Vagina (tissue), 2 donors: ENCODE results near the gene LEMD2. TPM values are rescaled to one million over a fixed set of nuclear protein-coding genes. Genes with fewer than 3 reads are reported as not detected.

Source experiments
- DNase-seq, 2 donors: peaks; one replicate each; pipeline ENCODE4 v3.0.0-alpha.2; 2017; ENCODE audit errors: extremely low spot score in 2 of 2
- H3K27ac ChIP-seq: fragments of 200-600 bp; sonication (generic); one replicate; pipeline ENCODE4 v1.5.1; 2019
- H3K27me3 ChIP-seq: fragments of 200-600 bp; sonication (generic); one replicate; pipeline ENCODE4 v1.5.1; 2019
- H3K36me3 ChIP-seq, 2 donors: fragments of 200-600 bp; sonication (generic); one replicate each; pipeline ENCODE4 v1.5.1; 2017 to 2019
- H3K4me1 ChIP-seq: fragments of 200-600 bp; sonication (generic); one replicate; pipeline ENCODE4 v1.5.1; 2019
- H3K4me3 ChIP-seq, 2 donors: fragments of 200-600 bp; sonication (generic); 1 replicate in 1 of 2; 2 replicates in 1 of 2; pipeline ENCODE4 v1.5.1; 2016 to 2019
- H3K9me3 ChIP-seq: fragments of 200-600 bp; sonication (generic); one replicate; pipeline ENCODE4 v1.5.1; 2019
- POLR2A ChIP-seq, 2 donors: fragments of 450-650 bp; IDR thresholded peaks; one replicate each; pipeline ENCODE4 v1.6.1; 2017; ENCODE audit warnings: antibody characterized with exemption in 2 of 2, mild to moderate bottlenecking in 2 of 2, moderate library complexity in 2 of 2
- POLR2AphosphoS5 ChIP-seq, 2 donors: sonication (generic); formaldehyde crosslinking; IDR thresholded peaks; one replicate each; pipeline ENCODE4 v1.9.0; 2017; ENCODE audit warnings: antibody characterized with exemption in 2 of 2, mild to moderate bottlenecking in 2 of 2, low read depth in 1 of 2; ENCODE audit not compliant: insufficient read depth in 1 of 2
- intact Hi-C: fragments of 100-400 bp; cut with DNase I; formaldehyde crosslinking; loops from one replicate; pipeline ENCODE4 v1.15.1; 2023
- total RNA-seq: library from RNA; depleted of rRNA; stranded (reverse); fragments of >200 nt; gene quantifications from one replicate; pipeline ENCODE4 v1.2.3, GENCODE V29; 2016
- TF ChIP-seq, protein P1 (sequence below), 3 experiments: fragments of 450-650 bp in 2 of 3; fragments of 200-600 bp in 1 of 3; sonication (generic) in 1 of 3; IDR thresholded peaks; one replicate each; pipeline ENCODE4 v1.5.1; 2017 to 2019; ENCODE audit warnings: antibody characterized with exemption in 3 of 3, mild to moderate bottlenecking in 2 of 3, moderate library complexity in 2 of 3

LEMD2 gene
- total RNA-seq, 1 donor from 2014 or later, result 55.5 TPM

DNA sequence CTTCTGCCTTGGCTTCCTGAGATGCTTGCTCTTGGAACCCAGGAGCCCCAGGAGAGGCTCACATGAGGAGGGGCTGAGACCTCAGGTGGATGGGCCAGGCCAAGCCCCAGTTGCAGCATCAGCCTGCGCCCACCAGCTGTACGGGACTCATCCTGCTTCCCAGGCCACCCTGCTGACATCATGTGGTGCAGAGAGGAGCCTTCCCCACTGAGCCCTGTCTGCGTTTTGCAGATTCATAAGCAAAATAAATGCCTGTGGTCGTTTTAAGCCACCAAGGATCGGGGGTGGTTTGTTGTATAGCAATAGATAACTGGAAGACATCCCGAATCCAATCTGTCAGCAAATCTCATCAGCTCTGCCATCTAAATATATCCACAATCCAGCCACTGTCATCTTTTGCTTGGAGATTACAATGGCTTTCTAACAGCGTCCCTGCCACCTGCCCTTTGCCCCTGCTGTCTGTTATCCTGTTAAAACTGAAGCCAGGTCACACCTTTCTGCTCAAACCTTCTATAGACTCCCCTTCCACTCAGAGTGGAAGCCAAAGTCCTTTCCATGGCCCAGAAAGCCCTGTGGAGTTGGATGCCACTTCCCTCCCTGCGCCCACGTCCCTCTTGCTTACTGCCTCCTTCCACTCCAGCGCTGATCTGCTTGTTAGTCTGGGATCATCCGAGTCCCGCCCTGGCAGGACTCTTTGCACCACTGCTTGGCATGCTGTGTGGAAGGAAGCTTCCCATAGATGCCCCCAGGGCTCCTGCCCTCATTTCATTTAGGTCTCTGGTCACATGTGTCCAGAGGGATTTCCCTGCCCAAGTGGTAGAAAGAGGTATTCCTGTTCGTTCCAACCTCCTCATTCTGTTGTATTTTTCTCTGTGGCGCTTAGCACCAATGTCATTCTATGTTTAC lies 38.9 kb upstream of the LEMD2 start:
- intact Hi-C loops, result no loop called here
- no peak for TF ChIP-seq POLR2A (IDR thresholded peaks at IDR 0.05)
- TF ChIP-seq, protein P1, sequence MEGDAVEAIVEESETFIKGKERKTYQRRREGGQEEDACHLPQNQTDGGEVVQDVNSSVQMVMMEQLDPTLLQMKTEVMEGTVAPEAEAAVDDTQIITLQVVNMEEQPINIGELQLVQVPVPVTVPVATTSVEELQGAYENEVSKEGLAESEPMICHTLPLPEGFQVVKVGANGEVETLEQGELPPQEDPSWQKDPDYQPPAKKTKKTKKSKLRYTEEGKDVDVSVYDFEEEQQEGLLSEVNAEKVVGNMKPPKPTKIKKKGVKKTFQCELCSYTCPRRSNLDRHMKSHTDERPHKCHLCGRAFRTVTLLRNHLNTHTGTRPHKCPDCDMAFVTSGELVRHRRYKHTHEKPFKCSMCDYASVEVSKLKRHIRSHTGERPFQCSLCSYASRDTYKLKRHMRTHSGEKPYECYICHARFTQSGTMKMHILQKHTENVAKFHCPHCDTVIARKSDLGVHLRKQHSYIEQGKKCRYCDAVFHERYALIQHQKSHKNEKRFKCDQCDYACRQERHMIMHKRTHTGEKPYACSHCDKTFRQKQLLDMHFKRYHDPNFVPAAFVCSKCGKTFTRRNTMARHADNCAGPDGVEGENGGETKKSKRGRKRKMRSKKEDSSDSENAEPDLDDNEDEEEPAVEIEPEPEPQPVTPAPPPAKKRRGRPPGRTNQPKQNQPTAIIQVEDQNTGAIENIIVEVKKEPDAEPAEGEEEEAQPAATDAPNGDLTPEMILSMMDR (IDR thresholded peaks at IDR 0.05), result no peak
- TF ChIP-seq POLR2AphosphoS5 (IDR thresholded peaks at IDR 0.05; ENCODE audit: insufficient read depth in 1 of 2, low read depth in 1 of 2), result no peak

DNA sequence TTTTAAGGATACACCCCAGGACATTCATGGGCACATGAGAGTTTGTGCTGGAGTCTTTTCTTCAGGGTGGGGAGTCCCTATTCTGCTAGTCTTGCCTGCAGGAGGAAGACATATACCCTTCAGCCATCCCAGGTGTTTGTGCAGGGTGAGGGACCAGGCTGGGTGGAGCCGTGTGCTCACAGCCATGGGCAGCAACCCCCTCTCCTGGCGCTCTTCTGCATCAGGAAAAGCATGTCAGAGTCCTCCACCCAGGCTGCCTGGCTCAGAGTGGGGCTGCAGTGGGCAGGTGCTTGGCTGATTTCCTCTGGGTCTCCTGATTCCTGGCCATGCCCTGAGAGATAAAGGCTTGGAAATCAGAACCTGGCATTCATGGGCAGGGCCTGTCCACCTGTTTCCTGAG lies 37.6 kb upstream of the LEMD2 start:
- Histone ChIP-seq H3K27me3 (no peaks in the 10 kb centered on the region), H3K27ac (no peak overlapping the region), H3K4me3 (no peak overlapping the region), H3K9me3 (no peaks in the 10 kb centered on the region), H3K36me3 (no peaks in the 10 kb centered on the region), H3K4me1 (no peaks in the 10 kb centered on the region)
- intact Hi-C loops, result no loop called here
- DNase-seq, result no peak
- TF ChIP-seq POLR2A (IDR thresholded peaks at IDR 0.05), result no peak

More for the DNA sequence above, 38.9 kb upstream of the LEMD2 start:
- Histone ChIP-seq H3K9me3 (no peaks in the 10 kb centered on the region), H3K27ac (no peak overlapping the region), H3K36me3 (no peaks in the 10 kb centered on the region), H3K4me3 (no peak overlapping the region), H3K4me1 (no peaks in the 10 kb centered on the region), H3K27me3 (no peaks in the 10 kb centered on the region)
- no peak for DNase-seq

DNA sequence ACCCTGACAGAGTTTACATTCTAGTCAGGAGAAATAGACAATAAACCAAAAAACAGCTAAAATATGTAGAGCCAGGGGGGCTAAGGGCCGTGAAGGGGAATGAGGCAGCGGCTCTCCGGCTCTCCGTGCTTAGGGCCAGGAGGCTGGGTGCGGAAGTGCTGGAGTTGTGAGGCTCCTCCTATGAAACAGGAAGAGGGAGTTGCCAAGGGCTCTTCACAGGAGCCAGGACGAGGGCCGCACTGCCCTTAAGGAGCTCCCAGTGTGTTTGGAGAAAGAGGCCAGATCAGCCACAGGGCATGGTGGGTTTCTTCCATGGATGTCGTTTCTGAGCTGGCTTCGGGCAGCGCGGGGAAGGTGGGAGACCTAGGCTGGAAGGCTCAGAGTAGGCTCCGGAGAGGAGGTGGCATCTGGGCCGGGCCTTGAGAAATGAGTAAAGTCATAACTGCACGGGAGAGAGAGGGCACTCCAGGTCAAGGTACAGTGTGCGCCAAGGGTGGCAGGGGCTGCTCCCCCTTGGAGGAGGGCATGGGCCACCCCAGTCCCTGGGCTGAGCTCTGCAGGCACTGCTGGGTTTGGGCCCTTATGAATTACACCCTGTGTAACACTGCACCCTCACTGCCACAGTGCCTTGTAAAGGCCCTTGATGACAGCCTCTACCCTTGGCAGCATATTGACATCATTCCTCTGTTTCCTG lies 35.7 kb upstream of the LEMD2 start:
- Histone ChIP-seq H3K4me1 (no peaks in the 10 kb centered on the region), H3K27ac (no peak overlapping the region), H3K9me3 (no peaks in the 10 kb centered on the region), H3K27me3 (no peaks in the 10 kb centered on the region), H3K4me3 (no peak overlapping the region), H3K36me3 (no peaks in the 10 kb centered on the region)
- TF ChIP-seq POLR2AphosphoS5 (IDR thresholded peaks at IDR 0.05; ENCODE audit: insufficient read depth in 1 of 2, low read depth in 1 of 2) (no peak), POLR2A (IDR thresholded peaks at IDR 0.05) (no peak)
- TF ChIP-seq, protein P1 (IDR thresholded peaks at IDR 0.05), result no peak
- intact Hi-C loops, result no loop called here
- DNase-seq, result no peak

DNA sequence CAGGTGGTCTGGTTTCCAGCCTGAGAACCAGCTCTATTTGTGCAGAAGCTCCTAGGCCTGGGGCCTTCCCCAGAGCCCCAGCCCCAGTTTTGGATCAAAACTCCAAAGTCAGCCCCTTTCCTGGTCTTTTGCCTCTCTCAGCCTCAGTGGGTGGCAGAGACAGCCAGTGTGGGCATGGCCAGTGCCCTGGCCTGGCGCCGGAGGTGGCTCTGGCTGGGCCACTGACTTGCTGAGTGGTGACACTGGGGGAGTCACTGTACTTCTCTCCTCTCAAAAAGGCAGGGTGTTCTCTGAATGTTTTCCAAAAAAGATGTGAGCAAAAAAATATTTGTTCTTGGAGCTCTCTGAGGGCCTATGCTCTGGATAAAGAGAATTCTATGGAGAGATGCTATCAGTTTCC lies 34.9 kb upstream of the LEMD2 start:
- H3K4me3 ChIP-seq, result no peak overlapping the region
- intact Hi-C loops, result no loop called here
- H3K36me3 ChIP-seq, result no peaks in the 10 kb centered on the region
- no peaks in the 10 kb centered on the region for H3K27me3 ChIP-seq
- no peak overlapping the region for H3K27ac ChIP-seq
- TF ChIP-seq, protein P1 (IDR thresholded peaks at IDR 0.05), result no peak
- TF ChIP-seq POLR2AphosphoS5 (IDR thresholded peaks at IDR 0.05; ENCODE audit: insufficient read depth in 1 of 2, low read depth in 1 of 2), result no peak
- TF ChIP-seq POLR2A (IDR thresholded peaks at IDR 0.05), result no peak
- DNase-seq, result no peak
- no peaks in the 10 kb centered on the region for H3K9me3 ChIP-seq
- H3K4me1 ChIP-seq, result no peaks in the 10 kb centered on the region

DNA sequence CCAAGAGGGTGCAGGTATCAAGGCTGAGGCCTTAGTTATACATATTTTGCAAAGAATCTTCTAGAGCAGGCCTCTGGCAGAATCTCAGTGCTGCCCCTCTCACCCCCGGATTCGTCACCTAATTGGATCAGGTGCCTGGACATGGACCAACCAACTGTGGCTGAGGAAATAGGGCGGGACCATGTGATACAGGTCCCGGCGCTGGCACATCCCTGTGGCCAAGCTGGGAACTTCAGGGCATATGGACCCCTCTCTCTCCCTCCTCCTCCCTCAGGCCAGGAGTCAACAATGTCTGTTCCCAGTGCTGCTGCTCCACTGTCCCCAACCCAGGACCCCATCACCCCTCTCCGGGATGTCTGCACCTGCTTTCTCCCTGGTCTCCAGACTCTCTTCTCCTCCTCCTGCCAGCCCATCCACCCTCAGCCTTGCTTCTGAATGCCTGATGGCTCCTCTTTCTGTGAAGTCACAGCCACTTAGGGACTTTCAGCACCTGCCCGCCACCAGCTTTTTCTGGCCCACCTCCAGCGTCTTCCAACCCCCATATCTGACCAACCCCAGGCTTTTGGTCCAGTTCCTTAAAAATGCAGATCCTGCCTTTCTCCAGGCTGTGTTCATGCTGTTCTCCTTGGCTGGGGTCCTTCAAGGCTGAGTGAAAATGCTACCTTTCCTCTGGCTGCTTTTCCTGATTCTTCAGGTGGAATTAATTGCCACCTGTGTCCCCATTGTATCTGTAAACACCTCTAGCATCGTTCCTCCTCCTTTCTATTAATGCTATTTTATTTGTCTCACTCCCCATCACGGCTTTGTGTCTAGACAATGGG lies 33.9 kb upstream of the LEMD2 start:
- intact Hi-C loops, result no loop called here
- no peak for TF ChIP-seq POLR2AphosphoS5 (IDR thresholded peaks at IDR 0.05; ENCODE audit: insufficient read depth in 1 of 2, low read depth in 1 of 2)
- no peak for TF ChIP-seq POLR2A (IDR thresholded peaks at IDR 0.05)
- TF ChIP-seq, protein P1 (IDR thresholded peaks at IDR 0.05), result no peak
- H3K36me3 ChIP-seq, result no peaks in the 10 kb centered on the region
- H3K27ac ChIP-seq, result no peak overlapping the region
- no peaks in the 10 kb centered on the region for H3K27me3 ChIP-seq
- no peaks in the 10 kb centered on the region for H3K9me3 ChIP-seq
- H3K4me1 ChIP-seq, result no peaks in the 10 kb centered on the region
- no peak overlapping the region for H3K4me3 ChIP-seq
- no peak for DNase-seq
